WTC11 (cell line): ENCODE measurements around the gene COX5A. TPM values are rescaled to one million over a fixed set of nuclear protein-coding genes. Genes with fewer than 3 reads are reported as not detected.

ENCODE experiments used
- ATAC-seq: fragments of 200-7000 bp; cut with Tn5 transposase; 2 replicates; pipeline ENCODE4 v1.10.0; 2021; ENCODE audit warnings: mild to moderate bottlenecking, moderate library complexity
- CTCF ChIA-PET: fragments of 300-600 bp; sonication (Branson Sonifier 250); formaldehyde crosslinking; loops from one replicate; lab custom pipeline; 2021; ENCODE audit warnings: antibody characterized with exemption; lab: Charles Lee
- POLR2A ChIA-PET: fragments of 350-600 bp; sonication (Branson Sonifier 250); formaldehyde crosslinking; loops from one replicate; lab custom pipeline; 2021; ENCODE audit warnings: antibody characterized with exemption; lab: Charles Lee
- DNase-seq: peaks from one replicate; pipeline ENCODE4 v3.0.0; 2021; ENCODE audit warnings: low spot score
- H3K27ac Mint-ChIP-seq: 2 replicates; pipeline ENCODE4 v1.8.0; 2021; ENCODE audit warnings: mixed read lengths
- H3K27me3 Mint-ChIP-seq: 2 replicates; pipeline ENCODE4 v1.8.0; 2021; ENCODE audit warnings: low read depth, mild to moderate bottlenecking, moderate library complexity, mixed read lengths
- H3K36me3 Mint-ChIP-seq: 2 replicates; pipeline ENCODE4 v1.8.0; 2021; ENCODE audit warnings: mixed read lengths
- H3K4me1 Mint-ChIP-seq: 2 replicates; pipeline ENCODE4 v1.8.0; 2022; ENCODE audit warnings: mixed read lengths
- H3K4me3 Mint-ChIP-seq: 2 replicates; pipeline ENCODE4 v1.8.0; 2021; ENCODE audit warnings: mild to moderate bottlenecking, moderate library complexity, mixed read lengths
- H3K9me3 Mint-ChIP-seq: 2 replicates; pipeline ENCODE4 v1.8.0; 2021; ENCODE audit warnings: mixed read lengths
- EMX1 ChIP-seq: fragments of 250-450 bp; sonication (Bioruptor Pico); IDR thresholded peaks from 2 replicates; pipeline ENCODE4 v1.8.0; 2021; ENCODE audit warnings: mild to moderate bottlenecking
- HMGA2 ChIP-seq: fragments of 250-450 bp; sonication (Bioruptor Pico); IDR thresholded peaks from 2 replicates; pipeline ENCODE4 v1.4.0; 2021; ENCODE audit warnings: mild to moderate bottlenecking, moderate library complexity
- MXD4 ChIP-seq: fragments of 250-450 bp; sonication (Bioruptor Pico); IDR thresholded peaks from 2 replicates; pipeline ENCODE4 v1.8.0; 2021; ENCODE audit warnings: mild to moderate bottlenecking, moderate library complexity, borderline replicate concordance
- NR2C2 ChIP-seq: sonication (generic); formaldehyde crosslinking; IDR thresholded peaks from 2 replicates; pipeline ENCODE4 v1.8.0; 2022; ENCODE audit warnings: mild to moderate bottlenecking, missing genetic modification reagents
- OVOL2 ChIP-seq: fragments of 250-450 bp; sonication (Bioruptor Pico); IDR thresholded peaks from 2 replicates; pipeline ENCODE4 v1.9.0; 2021; ENCODE audit warnings: mild to moderate bottlenecking, borderline replicate concordance
- RORB ChIP-seq: fragments of 250-450 bp; sonication (Bioruptor Pico); IDR thresholded peaks from 2 replicates; pipeline ENCODE4 v1.9.0; 2021; ENCODE audit warnings: mild to moderate bottlenecking
- SMAD4 ChIP-seq: sonication (generic); formaldehyde crosslinking; IDR thresholded peaks from 2 replicates; pipeline ENCODE4 v1.8.0; 2022; ENCODE audit warnings: mild to moderate bottlenecking, missing genetic modification reagents
- SP1 ChIP-seq: sonication (generic); formaldehyde crosslinking; conservative IDR thresholded peaks from 2 replicates; pipeline ENCODE4 v1.8.1; 2022; ENCODE audit warnings: missing genetic modification reagents
- TCF7 ChIP-seq: sonication (generic); formaldehyde crosslinking; IDR thresholded peaks from 2 replicates; pipeline ENCODE4 v1.8.0; 2022; ENCODE audit warnings: mild to moderate bottlenecking, low read depth, missing genetic modification reagents, moderate library complexity
- TP53 ChIP-seq: sonication (generic); formaldehyde crosslinking; IDR thresholded peaks from 2 replicates; pipeline ENCODE4 v1.8.1; 2023; ENCODE audit warnings: mild to moderate bottlenecking, missing genetic modification reagents
- ZNF263 ChIP-seq: sonication (generic); formaldehyde crosslinking; IDR thresholded peaks from 2 replicates; pipeline ENCODE4 v1.8.1; 2022; ENCODE audit warnings: low read depth, mild to moderate bottlenecking, moderate library complexity, missing genetic modification reagents
- ZNF416 ChIP-seq: fragments of 250-450 bp; sonication (Bioruptor Pico); IDR thresholded peaks from 2 replicates; pipeline ENCODE4 v1.9.0; 2021; ENCODE audit warnings: mild to moderate bottlenecking, inconsistent platforms
- ZNF671 ChIP-seq: fragments of 250-450 bp; sonication (Bioruptor Pico); IDR thresholded peaks from 2 replicates; pipeline ENCODE4 v1.8.0; 2021; ENCODE audit warnings: mild to moderate bottlenecking
- total RNA-seq: library from RNA; stranded (reverse); gene quantifications from 3 replicates; pipeline ENCODE4 v1.2.3, GENCODE V29; 2021
- TF ChIP-seq, protein P1 (sequence below): sonication (generic); formaldehyde crosslinking; IDR thresholded peaks from 2 replicates; pipeline ENCODE4 v1.8.1; 2022; ENCODE audit warnings: low read depth, mild to moderate bottlenecking, moderate library complexity, missing genetic modification reagents, borderline replicate concordance
- TF ChIP-seq, protein P2 (sequence below): fragments of 250-450 bp; sonication (Bioruptor Pico); IDR thresholded peaks from 2 replicates; pipeline ENCODE4 v1.9.0; 2021; ENCODE audit warnings: mild to moderate bottlenecking, borderline replicate concordance
- TF ChIP-seq, protein P3 (sequence below): fragments of 250-450 bp; sonication (Bioruptor Pico); conservative IDR thresholded peaks from 2 replicates; pipeline ENCODE4 v1.9.0; 2021; ENCODE audit warnings: mild to moderate bottlenecking
- TF ChIP-seq, protein P4 (sequence below): sonication (generic); formaldehyde crosslinking; conservative IDR thresholded peaks from 2 replicates; pipeline ENCODE4 v1.8.1; 2023; ENCODE audit warnings: mild to moderate bottlenecking, low read depth, missing genetic modification reagents, moderate library complexity
- TF ChIP-seq, protein P5 (sequence below): sonication (generic); formaldehyde crosslinking; IDR thresholded peaks from 2 replicates; pipeline ENCODE4 v1.8.0; 2023; ENCODE audit warnings: missing genetic modification reagents, mild to moderate bottlenecking, borderline replicate concordance

Gene COX5A
- total RNA-seq, 1 experiment from 2014 or later: 354 TPM

DNA sequence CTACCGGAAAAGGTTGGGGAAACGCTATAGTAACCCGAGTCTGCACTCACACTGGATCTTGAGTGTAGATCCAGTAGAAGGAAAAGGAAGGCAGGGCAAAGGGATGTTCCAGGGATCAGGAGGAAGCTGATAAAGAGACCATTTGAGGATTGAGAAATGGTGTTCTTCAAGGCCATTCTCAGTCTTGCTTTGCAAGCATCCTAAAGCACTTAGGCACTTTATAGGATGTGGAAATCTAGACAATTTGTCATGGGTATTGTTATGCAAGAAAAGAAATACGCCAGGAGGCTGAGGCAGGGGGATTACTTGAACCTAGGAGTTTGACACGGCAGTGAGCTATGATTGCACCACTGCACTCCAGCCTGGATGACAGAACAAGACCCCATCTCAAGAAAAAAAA lies 44.3 kb upstream of the COX5A start:
- CTCF ChIA-PET: interaction anchor here (0.7 to 0.9 kb wide), 2 partner anchors 14 to 80 kb away, joined by 3 to 5 read pairs; partner anchors contain the start of gene SCAMP5

DNA sequence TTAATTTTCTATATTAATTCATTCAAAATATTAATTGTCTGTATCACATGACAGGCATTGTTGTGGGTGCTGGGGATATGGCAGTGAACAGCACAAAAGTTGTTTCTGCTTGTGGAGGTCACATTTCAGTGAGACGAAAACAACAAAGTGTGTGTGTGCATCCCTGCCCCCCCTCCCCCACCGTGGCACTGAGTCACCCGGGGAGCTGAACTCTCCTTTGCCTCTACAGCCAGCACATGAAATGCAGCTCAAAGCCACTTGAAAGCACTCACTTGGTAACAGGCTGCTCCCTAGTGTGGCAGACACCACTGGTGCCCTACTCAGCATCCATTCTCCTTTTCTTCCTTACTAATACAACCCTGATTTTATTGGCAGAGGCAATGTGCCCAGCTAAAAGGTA lies 40.6 kb upstream of the COX5A start:
- DNase-seq: no peak
- no peak for TF ChIP-seq SP1
- no peak for TF ChIP-seq ZNF671 (CRISPR knock-in tag)
- no peak for TF ChIP-seq RORB (CRISPR knock-in tag)
- TF ChIP-seq, protein P1, sequence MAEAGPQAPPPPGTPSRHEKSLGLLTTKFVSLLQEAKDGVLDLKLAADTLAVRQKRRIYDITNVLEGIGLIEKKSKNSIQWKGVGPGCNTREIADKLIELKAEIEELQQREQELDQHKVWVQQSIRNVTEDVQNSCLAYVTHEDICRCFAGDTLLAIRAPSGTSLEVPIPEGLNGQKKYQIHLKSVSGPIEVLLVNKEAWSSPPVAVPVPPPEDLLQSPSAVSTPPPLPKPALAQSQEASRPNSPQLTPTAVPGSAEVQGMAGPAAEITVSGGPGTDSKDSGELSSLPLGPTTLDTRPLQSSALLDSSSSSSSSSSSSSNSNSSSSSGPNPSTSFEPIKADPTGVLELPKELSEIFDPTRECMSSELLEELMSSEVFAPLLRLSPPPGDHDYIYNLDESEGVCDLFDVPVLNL (CRISPR knock-in tag): no peak
- TF ChIP-seq, protein P2, sequence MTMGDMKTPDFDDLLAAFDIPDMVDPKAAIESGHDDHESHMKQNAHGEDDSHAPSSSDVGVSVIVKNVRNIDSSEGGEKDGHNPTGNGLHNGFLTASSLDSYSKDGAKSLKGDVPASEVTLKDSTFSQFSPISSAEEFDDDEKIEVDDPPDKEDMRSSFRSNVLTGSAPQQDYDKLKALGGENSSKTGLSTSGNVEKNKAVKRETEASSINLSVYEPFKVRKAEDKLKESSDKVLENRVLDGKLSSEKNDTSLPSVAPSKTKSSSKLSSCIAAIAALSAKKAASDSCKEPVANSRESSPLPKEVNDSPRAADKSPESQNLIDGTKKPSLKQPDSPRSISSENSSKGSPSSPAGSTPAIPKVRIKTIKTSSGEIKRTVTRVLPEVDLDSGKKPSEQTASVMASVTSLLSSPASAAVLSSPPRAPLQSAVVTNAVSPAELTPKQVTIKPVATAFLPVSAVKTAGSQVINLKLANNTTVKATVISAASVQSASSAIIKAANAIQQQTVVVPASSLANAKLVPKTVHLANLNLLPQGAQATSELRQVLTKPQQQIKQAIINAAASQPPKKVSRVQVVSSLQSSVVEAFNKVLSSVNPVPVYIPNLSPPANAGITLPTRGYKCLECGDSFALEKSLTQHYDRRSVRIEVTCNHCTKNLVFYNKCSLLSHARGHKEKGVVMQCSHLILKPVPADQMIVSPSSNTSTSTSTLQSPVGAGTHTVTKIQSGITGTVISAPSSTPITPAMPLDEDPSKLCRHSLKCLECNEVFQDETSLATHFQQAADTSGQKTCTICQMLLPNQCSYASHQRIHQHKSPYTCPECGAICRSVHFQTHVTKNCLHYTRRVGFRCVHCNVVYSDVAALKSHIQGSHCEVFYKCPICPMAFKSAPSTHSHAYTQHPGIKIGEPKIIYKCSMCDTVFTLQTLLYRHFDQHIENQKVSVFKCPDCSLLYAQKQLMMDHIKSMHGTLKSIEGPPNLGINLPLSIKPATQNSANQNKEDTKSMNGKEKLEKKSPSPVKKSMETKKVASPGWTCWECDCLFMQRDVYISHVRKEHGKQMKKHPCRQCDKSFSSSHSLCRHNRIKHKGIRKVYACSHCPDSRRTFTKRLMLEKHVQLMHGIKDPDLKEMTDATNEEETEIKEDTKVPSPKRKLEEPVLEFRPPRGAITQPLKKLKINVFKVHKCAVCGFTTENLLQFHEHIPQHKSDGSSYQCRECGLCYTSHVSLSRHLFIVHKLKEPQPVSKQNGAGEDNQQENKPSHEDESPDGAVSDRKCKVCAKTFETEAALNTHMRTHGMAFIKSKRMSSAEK: no peak
- TF ChIP-seq, protein P3, sequence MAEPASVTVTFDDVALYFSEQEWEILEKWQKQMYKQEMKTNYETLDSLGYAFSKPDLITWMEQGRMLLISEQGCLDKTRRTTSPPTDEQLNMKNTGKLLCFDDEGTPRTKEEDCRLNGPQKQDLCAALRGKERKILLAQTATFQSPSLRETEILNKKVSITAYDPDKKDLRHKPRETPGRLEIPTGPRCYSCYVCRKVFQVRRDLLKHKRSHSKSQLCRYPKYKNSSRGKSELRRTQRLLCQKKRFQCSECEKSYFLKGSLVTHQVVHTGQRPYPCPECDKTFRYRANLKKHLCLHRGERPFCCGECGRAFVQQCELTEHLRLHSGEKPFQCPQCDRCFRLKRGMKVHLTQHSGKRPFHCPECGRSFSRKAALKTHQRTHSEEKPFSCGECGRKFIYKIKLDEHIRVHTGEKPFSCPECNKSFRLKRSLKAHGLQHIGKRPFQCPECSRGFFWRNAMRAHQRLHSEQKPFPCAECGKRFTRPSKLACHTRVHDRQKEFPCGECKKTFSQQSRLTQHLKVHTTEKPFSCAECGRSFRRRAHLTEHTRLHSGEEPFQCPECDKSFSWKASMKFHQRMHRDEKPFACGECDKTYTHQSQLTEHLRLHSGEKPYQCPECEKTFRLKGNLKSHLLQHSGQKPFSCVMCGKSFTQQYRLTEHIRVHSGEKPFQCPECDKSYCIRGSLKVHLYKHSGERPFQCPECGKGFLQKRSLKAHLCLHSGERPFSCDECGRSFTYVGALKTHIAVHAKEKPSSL (CRISPR knock-in tag): no peak
- no peak for TF ChIP-seq NR2C2
- no peak for TF ChIP-seq ZNF263
- TF ChIP-seq, all 79 proteins: peak for 0
- Mint-ChIP-seq H3K4me1 (peaks cover under 1% of the 10 kb centered on the region), H3K4me3 (no peak overlapping the region), H3K27me3 (no peaks in the 10 kb centered on the region), H3K36me3 (no peaks in the 10 kb centered on the region), H3K27ac (no peak overlapping the region), H3K9me3 (no peaks in the 10 kb centered on the region)
- ChIA-PET POLR2A (no interaction called here), CTCF (interaction anchor here (0.7 to 1.4 kb wide), 6 partner anchors 9 to 77 kb away, joined by 3 to 4 read pairs (median 3); partner anchors contain the start of genes RPP25 and SCAMP5)
- ATAC-seq: no peak

More for the DNA sequence above, 44.3 kb upstream of the COX5A start:
- Mint-ChIP-seq H3K9me3 (no peaks in the 10 kb centered on the region), H3K27me3 (peaks cover 2% of the 10 kb centered on the region; the same call in 1 of the 2 replicates), H3K4me3 (no peak overlapping the region), H3K4me1 (peaks cover 5% of the 10 kb centered on the region), H3K27ac (no peak overlapping the region), H3K36me3 (no peaks in the 10 kb centered on the region)
- TF ChIP-seq MXD4 (CRISPR knock-in tag) (no peak), TP53 (CRISPR knock-in tag) (no peak)
- no peak for DNase-seq
- POLR2A ChIA-PET: interaction anchor here (0.6 kb wide), 1 partner anchor 1686 kb away, joined by 3 read pairs; no protein-coding TSS in a partner anchor
- no peak for ATAC-seq

DNA sequence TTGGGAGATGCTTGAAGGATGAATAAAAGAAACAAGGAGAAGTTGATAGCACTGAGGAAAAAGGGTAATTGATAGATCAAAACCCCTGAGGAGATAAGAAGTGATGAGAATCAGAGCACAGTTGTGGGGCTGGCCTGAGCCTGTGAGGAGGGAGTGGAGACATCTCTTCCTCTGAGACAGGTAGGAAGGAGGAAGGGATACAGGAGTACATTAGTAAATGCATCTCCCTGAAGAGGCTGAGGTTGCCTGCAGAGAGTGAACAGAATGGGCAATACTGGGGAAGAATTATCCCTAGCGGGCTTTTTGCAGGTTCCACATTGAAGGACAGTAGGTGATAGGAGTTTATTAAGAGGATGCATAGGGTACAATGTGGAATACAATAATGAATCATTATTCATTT lies 40.2 kb upstream of the COX5A start:
- Mint-ChIP-seq H3K4me1 (no peaks in the 10 kb centered on the region), H3K9me3 (no peaks in the 10 kb centered on the region), H3K27ac (no peak overlapping the region), H3K27me3 (no peaks in the 10 kb centered on the region), H3K4me3 (no peak overlapping the region), H3K36me3 (no peaks in the 10 kb centered on the region)
- ChIA-PET CTCF (interaction anchor here (0.9 to 1.4 kb wide), 3 partner anchors 10 to 28 kb away, joined by 3 to 4 read pairs (median 3); partner anchors contain the start of gene RPP25), POLR2A (no interaction called here)
- no peak for ATAC-seq
- DNase-seq: no peak
- TF ChIP-seq ZNF416 (no peak), HMGA2 (CRISPR knock-in tag) (no peak), EMX1 (CRISPR knock-in tag) (no peak), TCF7 (CRISPR knock-in tag) (no peak), SMAD4 (CRISPR knock-in tag) (no peak), ZNF263 (no peak), OVOL2 (CRISPR knock-in tag) (no peak)
- TF ChIP-seq, protein P4, sequence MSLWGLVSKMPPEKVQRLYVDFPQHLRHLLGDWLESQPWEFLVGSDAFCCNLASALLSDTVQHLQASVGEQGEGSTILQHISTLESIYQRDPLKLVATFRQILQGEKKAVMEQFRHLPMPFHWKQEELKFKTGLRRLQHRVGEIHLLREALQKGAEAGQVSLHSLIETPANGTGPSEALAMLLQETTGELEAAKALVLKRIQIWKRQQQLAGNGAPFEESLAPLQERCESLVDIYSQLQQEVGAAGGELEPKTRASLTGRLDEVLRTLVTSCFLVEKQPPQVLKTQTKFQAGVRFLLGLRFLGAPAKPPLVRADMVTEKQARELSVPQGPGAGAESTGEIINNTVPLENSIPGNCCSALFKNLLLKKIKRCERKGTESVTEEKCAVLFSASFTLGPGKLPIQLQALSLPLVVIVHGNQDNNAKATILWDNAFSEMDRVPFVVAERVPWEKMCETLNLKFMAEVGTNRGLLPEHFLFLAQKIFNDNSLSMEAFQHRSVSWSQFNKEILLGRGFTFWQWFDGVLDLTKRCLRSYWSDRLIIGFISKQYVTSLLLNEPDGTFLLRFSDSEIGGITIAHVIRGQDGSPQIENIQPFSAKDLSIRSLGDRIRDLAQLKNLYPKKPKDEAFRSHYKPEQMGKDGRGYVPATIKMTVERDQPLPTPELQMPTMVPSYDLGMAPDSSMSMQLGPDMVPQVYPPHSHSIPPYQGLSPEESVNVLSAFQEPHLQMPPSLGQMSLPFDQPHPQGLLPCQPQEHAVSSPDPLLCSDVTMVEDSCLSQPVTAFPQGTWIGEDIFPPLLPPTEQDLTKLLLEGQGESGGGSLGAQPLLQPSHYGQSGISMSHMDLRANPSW (CRISPR knock-in tag): no peak
- TF ChIP-seq, protein P5, sequence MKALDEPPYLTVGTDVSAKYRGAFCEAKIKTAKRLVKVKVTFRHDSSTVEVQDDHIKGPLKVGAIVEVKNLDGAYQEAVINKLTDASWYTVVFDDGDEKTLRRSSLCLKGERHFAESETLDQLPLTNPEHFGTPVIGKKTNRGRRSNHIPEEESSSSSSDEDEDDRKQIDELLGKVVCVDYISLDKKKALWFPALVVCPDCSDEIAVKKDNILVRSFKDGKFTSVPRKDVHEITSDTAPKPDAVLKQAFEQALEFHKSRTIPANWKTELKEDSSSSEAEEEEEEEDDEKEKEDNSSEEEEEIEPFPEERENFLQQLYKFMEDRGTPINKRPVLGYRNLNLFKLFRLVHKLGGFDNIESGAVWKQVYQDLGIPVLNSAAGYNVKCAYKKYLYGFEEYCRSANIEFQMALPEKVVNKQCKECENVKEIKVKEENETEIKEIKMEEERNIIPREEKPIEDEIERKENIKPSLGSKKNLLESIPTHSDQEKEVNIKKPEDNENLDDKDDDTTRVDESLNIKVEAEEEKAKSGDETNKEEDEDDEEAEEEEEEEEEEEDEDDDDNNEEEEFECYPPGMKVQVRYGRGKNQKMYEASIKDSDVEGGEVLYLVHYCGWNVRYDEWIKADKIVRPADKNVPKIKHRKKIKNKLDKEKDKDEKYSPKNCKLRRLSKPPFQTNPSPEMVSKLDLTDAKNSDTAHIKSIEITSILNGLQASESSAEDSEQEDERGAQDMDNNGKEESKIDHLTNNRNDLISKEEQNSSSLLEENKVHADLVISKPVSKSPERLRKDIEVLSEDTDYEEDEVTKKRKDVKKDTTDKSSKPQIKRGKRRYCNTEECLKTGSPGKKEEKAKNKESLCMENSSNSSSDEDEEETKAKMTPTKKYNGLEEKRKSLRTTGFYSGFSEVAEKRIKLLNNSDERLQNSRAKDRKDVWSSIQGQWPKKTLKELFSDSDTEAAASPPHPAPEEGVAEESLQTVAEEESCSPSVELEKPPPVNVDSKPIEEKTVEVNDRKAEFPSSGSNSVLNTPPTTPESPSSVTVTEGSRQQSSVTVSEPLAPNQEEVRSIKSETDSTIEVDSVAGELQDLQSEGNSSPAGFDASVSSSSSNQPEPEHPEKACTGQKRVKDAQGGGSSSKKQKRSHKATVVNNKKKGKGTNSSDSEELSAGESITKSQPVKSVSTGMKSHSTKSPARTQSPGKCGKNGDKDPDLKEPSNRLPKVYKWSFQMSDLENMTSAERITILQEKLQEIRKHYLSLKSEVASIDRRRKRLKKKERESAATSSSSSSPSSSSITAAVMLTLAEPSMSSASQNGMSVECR: no peak
